Endodermal cell (in vitro differentiated cells): ENCODE results near the gene TM9SF1. TPM values are rescaled to one million over a fixed set of nuclear protein-coding genes. Genes with fewer than 3 reads are reported as not detected.
A peak's percentile ranks its signal among the peaks of the same experiment; 100 is the strongest.

Source experiments
- DNase-seq: peaks from one replicate; pipeline ENCODE4 v3.0.0-alpha.2; 2017
- H3K27ac ChIP-seq: 2 replicates; pipeline ENCODE4 v1.5.1; 2013; ENCODE audit warnings: mild to moderate bottlenecking, low read depth, low read length, moderate library complexity
- H3K27me3 ChIP-seq: 2 replicates; pipeline ENCODE4 v1.6.1; 2013; ENCODE audit warnings: mild to moderate bottlenecking, low read length, moderate library complexity; ENCODE audit not compliant: insufficient read depth, control insufficient read depth, poor library complexity, severe bottlenecking
- H3K36me3 ChIP-seq: 2 replicates; pipeline ENCODE4 v1.7.0; 2013; ENCODE audit warnings: mild to moderate bottlenecking, low read length, moderate library complexity; ENCODE audit not compliant: control insufficient read depth, insufficient read depth
- H3K4me1 ChIP-seq: one replicate; pipeline ENCODE4 v1.7.0; 2013; ENCODE audit warnings: low read length; ENCODE audit not compliant: control insufficient read depth, insufficient read depth
- H3K4me3 ChIP-seq: 2 replicates; pipeline ENCODE4 v1.5.1; 2013; ENCODE audit warnings: mild to moderate bottlenecking, low read length, moderate library complexity
- H3K9ac ChIP-seq: 2 replicates; pipeline ENCODE4 v1.6.1; 2013; ENCODE audit warnings: mild to moderate bottlenecking, low read length, moderate library complexity; ENCODE audit not compliant: poor library complexity, severe bottlenecking; ENCODE audit errors: extremely low read depth
- H3K9me3 ChIP-seq: 2 replicates; pipeline ENCODE4 v1.6.1; 2013; ENCODE audit warnings: mild to moderate bottlenecking, low read length, moderate library complexity; ENCODE audit not compliant: control insufficient read depth
- H3K27ac Mint-ChIP-seq: 2 replicates; pipeline ENCODE4 v1.8.0; 2020; ENCODE audit warnings: mixed read lengths
- H3K27me3 Mint-ChIP-seq: 2 replicates; pipeline ENCODE4 v1.8.0; 2021; ENCODE audit warnings: mild to moderate bottlenecking, mixed read lengths; ENCODE audit not compliant: insufficient read depth
- H3K36me3 Mint-ChIP-seq: 2 replicates; pipeline ENCODE4 v1.8.0; 2020; ENCODE audit warnings: low read depth, mixed read lengths
- H3K4me1 Mint-ChIP-seq: 2 replicates; pipeline ENCODE4 v1.8.0; 2020; ENCODE audit warnings: mixed read lengths
- H3K4me3 Mint-ChIP-seq: 2 replicates; pipeline ENCODE4 v1.8.0; 2020; ENCODE audit warnings: mild to moderate bottlenecking, moderate library complexity, mixed read lengths
- H3K9me3 Mint-ChIP-seq: 2 replicates; pipeline ENCODE4 v1.8.0; 2020; ENCODE audit warnings: mild to moderate bottlenecking, mixed read lengths
- WGBS, 2 experiments: methylation state at CpG; one replicate each; pipeline versions ENCODE4 v1.1.5 to v1.1.7; 2013; ENCODE audit warnings: missing lambda C conversion rate in 2 of 2, mixed read lengths in 1 of 2; ENCODE audit not compliant: insufficient coverage in 1 of 2, insufficient read length in 1 of 2; 5-methylcytosine and 5-hydroxymethylcytosine counted together
- total RNA-seq, 2 donors: library from RNA; stranded (reverse); fragmentation: NEBNext Ultra II Directional in 1 of 2; extraction: Animal tissue kit (Norgen Biotek cat#: 25700) in 1 of 2; gene quantifications; 2 replicates in 1 of 2; 3 replicates in 1 of 2; pipeline ENCODE4 v1.2.1, GENCODE V29; 2021
- TF ChIP-seq, protein P1 (sequence below): fragments of 200-600 bp; sonication (generic); conservative IDR thresholded peaks from 2 replicates; pipeline ENCODE4 v1.5.0; 2021; ENCODE audit warnings: antibody characterized with exemption, mild to moderate bottlenecking

The TM9SF1 gene
- total RNA-seq, 2 donors from 2014 or later = 37.4 to 40.8 TPM

DNA sequence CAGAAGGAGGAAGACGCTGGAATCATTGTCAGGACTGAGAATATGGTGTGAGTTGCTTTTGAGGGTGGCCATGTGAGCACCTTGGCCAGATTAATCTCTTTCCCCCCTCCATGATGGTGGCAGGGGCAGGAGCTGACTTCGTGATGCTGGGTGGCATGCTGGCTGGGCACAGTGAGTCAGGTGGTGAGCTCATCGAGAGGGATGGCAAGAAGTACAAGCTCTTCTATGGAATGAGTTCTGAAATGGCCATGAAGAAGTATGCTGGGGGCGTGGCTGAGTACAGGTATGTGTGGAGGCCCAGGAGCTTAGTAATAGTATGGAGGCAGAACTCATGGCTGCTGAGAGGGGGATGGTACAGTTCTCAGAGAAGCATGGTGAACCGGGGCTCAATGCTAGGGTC, 42.9 kb upstream of the TM9SF1 start:
- TF ChIP-seq, protein P1, sequence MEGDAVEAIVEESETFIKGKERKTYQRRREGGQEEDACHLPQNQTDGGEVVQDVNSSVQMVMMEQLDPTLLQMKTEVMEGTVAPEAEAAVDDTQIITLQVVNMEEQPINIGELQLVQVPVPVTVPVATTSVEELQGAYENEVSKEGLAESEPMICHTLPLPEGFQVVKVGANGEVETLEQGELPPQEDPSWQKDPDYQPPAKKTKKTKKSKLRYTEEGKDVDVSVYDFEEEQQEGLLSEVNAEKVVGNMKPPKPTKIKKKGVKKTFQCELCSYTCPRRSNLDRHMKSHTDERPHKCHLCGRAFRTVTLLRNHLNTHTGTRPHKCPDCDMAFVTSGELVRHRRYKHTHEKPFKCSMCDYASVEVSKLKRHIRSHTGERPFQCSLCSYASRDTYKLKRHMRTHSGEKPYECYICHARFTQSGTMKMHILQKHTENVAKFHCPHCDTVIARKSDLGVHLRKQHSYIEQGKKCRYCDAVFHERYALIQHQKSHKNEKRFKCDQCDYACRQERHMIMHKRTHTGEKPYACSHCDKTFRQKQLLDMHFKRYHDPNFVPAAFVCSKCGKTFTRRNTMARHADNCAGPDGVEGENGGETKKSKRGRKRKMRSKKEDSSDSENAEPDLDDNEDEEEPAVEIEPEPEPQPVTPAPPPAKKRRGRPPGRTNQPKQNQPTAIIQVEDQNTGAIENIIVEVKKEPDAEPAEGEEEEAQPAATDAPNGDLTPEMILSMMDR = no peak
- H3K27me3 Mint-ChIP-seq = no peaks in the 10 kb centered on the region
- Histone ChIP-seq H3K4me3 (no peak overlapping the region), H3K9ac (no peak overlapping the region), H3K9me3 (no peaks in the 10 kb centered on the region), H3K4me1 (peaks cover 7% of the 10 kb centered on the region), H3K27me3 (no peaks in the 10 kb centered on the region), H3K36me3 (peaks cover 59% of the 10 kb centered on the region), H3K27ac (no peak overlapping the region)
- H3K9me3 Mint-ChIP-seq = no peaks in the 10 kb centered on the region
- peak; percentile 18 for DNase-seq
- no peak overlapping the region for H3K27ac Mint-ChIP-seq
- WGBS, 2 experiments = 86 to 100% methylated on average over 2 to 5 of the region's 5 CpGs
- peaks cover 7% of the 10 kb centered on the region for H3K4me1 Mint-ChIP-seq
- peaks cover 53% of the 10 kb centered on the region for H3K36me3 Mint-ChIP-seq
- no peak overlapping the region for H3K4me3 Mint-ChIP-seq

DNA sequence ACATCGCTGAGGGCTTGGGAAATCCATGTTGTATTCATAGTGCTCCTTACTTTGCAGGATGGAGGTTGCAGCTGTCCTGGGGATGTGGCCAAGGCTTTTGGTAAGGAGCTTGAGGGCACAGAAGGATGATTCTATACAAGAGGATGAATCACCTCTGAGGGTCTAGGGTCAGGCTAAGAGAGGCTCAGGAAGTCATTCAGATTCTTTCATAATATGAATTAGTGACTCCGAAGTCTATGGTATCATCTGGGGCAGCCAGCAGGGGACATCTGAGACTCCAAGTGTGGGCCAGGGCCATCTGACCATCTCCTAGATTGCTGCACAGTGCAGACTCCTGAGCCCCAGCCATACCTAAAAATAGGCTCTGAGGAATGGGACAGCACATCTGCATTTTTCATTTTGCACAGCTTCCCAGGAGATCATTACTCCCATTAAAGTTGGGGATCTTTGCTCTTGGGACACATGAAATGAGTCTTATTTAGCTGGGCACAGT, 42.3 kb upstream of the TM9SF1 start:
- Mint-ChIP-seq H3K27ac (no peak overlapping the region), H3K9me3 (no peaks in the 10 kb centered on the region), H3K36me3 (peaks cover 53% of the 10 kb centered on the region), H3K27me3 (no peaks in the 10 kb centered on the region), H3K4me1 (peaks cover 11% of the 10 kb centered on the region), H3K4me3 (no peak overlapping the region)
- no peak overlapping the region for H3K4me3 ChIP-seq
- TF ChIP-seq, protein P1 = no peak
- H3K9ac ChIP-seq = no peak overlapping the region
- H3K36me3 ChIP-seq = peaks cover 59% of the 10 kb centered on the region
- no peaks in the 10 kb centered on the region for H3K27me3 ChIP-seq
- H3K27ac ChIP-seq = no peak overlapping the region
- peak; percentile 13 for DNase-seq
- H3K9me3 ChIP-seq = no peaks in the 10 kb centered on the region
- peaks cover 8% of the 10 kb centered on the region for H3K4me1 ChIP-seq
- WGBS, 2 experiments = 97 to 100% methylated on average over 2 of the region's 2 CpGs

DNA sequence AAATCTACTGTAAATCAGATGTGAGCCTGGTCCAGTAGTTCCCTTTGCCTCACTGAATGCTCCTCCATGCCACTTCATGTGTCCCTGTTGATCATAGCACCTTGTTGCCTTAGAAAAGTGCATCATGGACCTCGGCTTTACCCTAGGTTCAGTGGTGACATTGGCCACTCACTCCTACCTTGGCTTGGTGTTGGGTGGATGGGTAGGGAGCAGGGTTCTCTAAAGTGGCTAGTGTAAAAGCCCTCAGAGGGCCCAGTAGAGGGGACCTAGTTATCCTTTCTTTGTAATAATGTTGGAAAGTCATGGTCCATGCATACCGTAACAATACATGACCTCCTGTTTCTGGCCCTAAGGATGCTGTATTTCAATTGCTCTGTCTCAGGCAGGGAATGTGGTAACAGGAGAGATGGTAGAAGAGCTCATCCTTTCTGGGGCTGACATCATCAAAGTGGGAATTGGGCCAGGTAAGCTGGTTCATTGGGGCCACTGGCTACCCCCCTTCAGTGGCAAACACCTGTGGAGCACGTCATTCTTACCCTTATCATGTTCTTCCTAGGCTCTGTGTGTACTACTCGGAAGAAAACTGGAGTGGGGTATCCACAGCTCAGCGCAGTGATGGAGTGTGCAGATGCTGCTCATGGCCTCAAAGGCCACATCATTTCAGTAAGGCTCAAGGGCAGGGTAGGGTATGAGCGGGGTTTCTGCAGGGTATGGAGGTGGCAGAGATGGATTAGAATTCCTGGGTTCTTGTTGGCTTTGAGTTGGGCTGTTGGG, 41.6 kb upstream of the TM9SF1 start:
- Histone ChIP-seq H3K9me3 (no peaks in the 10 kb centered on the region), H3K27ac (no peak overlapping the region), H3K36me3 (peaks cover 59% of the 10 kb centered on the region), H3K4me1 (peaks cover 8% of the 10 kb centered on the region), H3K4me3 (no peak overlapping the region), H3K27me3 (no peaks in the 10 kb centered on the region), H3K9ac (no peak overlapping the region)
- H3K4me1 Mint-ChIP-seq = peaks cover 11% of the 10 kb centered on the region
- 92 to 97% methylated on average over 5 to 6 of the region's 6 CpGs for WGBS, 2 experiments
- no peak overlapping the region for H3K4me3 Mint-ChIP-seq
- peak; percentile 19 for DNase-seq
- peaks cover 53% of the 10 kb centered on the region for H3K36me3 Mint-ChIP-seq
- H3K27ac Mint-ChIP-seq = no peak overlapping the region
- H3K27me3 Mint-ChIP-seq = no peaks in the 10 kb centered on the region
- H3K9me3 Mint-ChIP-seq = no peaks in the 10 kb centered on the region
- TF ChIP-seq, protein P1 = no peak
